SIG-M5 (cell line): ENCODE measurements around the gene CMIP.
"Not testable (repeated sequence)": the region's sequence is repeated elsewhere in the genome, so short reads cannot be mapped to it uniquely, and the experiment has no call there.

Experiments used
- DNase-seq: peaks from one replicate; lab custom pipeline; 2025; lab: John Stamatoyannopoulos, UW

Gene CMIP

DNA sequence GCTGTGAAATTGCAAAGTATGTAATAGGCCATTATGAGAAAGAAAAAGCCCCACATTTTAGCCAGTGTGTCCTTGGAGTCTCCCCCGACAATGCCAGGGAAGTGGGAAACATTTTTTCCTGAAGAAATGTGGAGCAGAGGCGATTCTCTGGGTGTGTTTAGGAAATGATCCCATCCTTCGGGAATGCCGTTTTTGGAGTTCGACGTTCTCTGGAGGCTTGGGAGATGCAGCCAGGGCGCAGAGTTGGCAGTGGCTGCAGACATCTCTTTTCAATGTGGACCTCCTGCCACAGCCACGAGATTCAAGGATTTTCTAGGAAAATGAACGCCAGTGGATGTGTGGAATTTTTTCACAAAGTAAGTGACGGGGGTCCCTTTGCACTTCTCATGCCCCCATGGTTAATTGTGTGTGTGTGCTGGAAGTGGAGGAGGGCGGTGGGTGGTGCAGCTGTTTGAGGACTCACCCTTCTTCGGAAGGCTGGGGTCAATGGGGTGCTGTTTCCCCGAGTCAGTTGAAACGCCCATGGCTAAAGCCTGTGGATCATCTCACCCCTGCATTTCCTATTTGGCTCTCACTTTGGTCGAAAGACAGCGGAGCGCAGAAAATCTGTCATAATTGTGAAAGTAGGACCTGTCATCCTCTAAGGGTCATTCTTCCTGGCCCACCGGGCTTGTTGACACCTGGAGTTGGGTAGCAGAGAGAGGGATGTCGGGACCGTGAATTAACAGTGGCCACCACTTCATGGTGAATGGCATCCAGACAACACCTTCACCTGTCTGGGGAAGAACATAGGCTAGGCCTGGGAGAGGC lies 73.2 kb downstream of the CMIP start:
- no peak for DNase-seq

- no peak for DNase-seq
Measured at GRCh38 chr16:81518439-81518757, 73.8 kb downstream of the CMIP start.

- DNase-seq: peak; percentile 27
Measured at GRCh38 chr16:81519301-81520150, 74.9 kb downstream of the CMIP start.

DNA sequence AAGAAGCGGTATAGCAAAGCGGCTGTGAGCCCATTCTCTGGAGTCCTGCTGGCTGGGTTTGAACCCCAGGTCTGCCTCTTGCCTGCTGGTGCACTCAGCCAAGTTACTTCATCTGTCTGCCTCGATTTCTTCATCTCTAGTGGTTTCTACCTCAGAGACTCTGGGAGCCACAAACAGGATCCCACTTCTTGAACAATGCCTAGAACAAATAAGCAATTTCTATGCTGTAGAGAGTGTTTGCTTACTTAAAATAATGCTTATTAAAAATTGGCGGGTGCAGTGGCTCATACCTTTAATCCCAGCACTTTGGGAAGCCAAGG lies 75.5 kb downstream of the CMIP start:
- DNase-seq: peak; percentile 28

DNA sequence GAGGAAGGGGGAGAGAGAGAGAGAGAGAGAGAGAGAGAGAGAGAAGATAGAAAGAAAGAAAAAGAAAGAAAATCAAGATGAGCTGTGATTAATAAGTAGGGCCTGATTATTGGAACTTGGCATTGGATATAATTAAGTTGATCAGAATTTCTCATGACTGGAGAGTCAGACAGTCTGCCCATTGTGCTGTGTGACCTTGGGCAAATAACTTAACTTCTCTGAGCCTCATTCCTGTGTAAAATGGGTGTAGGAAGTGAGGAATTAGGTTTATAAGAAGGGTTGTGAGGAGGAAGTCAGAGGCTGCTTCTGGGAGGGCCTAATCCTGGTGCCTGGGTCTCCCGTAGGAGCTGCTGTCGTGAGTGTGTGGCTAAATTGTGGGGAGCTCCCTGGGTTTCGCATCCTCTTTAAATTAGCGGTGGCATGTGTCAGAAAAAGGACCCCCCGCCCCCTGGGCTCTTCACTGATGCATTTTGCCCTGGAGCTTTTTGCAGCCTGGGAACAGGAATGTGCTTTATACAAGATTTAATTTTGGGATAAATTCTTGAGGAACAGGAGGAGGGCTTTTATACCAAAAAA lies 76.0 kb downstream of the CMIP start:
- DNase-seq: no peak

DNA sequence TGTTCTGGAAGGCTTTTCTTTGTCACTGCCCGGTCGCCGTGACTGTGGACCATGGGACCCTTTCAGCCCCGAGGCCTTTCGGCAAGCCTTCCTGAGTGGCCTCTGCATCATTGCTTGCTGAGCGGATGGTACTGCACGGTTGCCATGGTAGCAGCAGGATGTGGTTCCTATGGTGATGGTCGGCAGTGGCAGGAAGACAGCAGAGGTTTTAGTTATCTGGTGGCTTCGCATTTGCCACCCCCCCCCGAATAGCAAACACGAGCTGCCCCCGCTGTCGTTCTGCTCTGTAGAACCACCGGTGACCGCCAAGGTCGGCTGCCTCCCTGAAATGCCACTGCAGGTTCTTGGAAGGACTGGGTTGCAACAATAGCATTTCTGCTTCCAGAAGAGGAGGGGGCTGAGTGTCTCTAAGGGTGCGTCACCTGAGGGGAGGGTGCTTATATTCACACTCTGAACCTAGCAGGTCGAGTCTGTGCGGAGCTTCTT lies 76.6 kb downstream of the CMIP start:
- DNase-seq: no peak

- DNase-seq: no peak
Measured at GRCh38 chr16:81522108-81522701, 77.6 kb downstream of the CMIP start.

DNA sequence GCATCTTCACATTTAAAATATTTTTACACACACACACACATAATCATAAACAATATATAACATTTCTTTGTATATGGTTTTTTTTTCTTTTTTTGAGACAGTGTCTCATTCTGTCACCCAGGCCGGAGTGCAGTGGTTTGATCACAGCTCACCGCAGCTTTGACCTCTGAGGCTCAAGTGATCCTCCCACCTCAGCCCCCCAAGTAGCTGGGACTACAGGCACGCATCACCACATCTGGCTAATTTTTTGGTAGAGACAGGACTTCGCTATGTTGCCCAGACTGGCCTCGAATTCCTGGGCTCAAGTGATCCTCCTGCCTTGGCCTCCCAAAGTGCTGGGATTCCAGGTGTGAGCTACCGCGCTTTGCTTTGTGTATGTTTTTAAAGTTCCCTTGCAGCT lies 78.2 kb downstream of the CMIP start:
- not testable (repeated sequence) for DNase-seq

DNA sequence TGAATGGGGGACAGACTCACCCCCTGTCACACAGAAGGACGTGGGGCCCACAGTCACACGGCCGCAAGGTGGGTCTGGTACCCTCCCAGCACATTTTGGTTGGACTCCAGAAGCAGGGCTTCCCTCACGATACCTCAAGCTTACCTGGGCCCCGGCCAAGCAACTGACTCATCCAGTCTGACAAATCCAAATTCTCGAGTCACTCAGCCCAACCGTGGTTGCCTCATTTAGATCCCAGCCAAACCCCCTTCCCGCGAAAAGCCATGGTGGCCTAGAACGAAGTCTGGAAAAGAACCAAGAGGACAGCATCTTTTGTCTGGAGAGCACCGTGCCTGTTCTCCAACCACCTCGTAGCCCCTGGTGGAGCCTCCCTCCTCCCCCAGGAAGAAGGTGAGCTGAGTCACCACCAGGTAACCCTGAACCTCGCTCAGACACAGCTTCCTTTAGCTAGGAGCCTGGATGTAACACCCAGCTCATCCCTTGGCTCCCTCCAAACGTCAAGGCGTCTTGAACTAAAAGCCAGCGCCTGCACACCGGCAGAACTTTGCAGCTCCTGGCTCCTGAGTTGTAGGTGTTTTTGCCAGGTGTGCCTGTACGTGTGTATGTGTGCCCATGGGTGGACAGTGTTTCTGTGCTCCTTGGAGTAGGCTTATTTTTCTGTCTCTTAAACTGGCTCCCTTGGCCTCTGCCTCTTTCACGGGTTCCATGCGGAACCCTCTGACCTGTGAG lies 78.9 kb downstream of the CMIP start:
- DNase-seq: no peak

GRCh38 chr16:81524382-81524781 lies 79.8 kb downstream of the CMIP start:
- DNase-seq: no peak

DNA sequence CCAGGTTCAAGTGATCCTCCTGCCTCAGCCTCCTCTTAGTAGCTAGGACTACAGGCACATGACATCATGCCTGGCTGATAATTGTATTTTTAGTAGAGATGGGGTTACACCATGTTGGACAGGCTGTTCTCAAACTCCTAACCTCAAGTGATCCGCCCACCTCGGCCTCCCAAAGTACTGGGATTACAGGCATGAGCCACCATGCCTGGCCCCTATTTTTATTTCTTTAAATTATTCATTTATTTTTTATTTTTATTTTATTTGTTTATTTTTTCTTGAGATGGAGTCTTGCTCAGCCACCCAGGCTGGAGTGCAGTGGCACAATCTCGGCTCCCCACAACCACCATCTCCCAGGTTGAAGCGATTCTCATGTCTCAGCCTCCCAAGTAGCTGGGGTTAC lies 80.3 kb downstream of the CMIP start:
- DNase-seq: not testable (repeated sequence)

GRCh38 chr16:81526199-81526598 lies 81.6 kb downstream of the CMIP start:
- no peak for DNase-seq

DNA sequence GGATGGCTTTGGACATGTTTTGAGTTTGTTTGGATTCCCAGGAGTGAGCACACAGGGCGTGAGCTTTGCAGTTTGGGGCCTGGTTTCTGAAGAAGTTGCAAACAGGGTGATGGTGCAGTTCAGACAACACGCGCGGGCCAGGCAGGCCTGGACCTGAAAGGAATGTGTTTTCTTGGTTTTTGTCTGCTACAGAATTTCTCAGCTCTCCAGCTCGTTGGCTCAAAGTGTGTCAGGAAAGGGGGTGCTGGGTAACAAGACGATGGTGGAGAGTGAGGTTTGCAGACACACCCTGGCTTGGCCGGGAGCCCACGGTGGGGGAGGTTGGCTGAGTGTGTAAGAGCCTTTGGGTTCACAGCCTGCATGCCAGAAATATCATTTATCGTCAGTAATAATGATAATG lies 82.3 kb downstream of the CMIP start:
- no peak for DNase-seq

DNA sequence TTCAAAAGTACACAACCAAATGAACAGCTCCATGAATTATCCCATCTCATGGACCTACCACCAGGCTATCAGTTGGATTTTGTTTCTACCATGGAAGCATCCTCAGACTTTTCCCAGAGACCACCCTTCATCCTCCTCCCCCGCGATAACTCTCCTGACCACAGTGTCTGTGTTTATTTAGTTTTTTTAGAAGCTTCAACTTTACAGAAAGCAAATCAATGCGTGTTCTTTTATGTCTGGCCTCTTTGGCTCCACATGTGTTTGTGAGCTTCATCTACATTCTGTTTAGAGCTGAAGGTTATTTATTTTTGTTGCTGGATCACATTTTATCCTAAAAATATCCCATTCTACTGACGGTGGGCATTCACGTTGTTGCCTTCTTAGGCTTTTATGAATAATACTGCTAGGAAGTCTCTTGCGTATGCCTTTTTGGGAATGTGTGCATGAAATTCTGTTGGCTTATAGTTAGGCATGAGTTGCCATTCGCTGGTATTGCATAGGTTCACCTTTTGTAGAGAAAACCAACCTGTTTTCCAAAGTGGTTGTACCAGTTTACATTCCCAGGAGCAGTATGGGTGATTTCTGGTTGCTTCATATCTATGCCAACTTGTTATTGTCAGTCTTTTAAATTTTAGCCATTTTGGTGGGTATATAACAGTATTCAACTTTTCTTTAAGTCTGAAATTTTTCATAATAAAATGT lies 83.0 kb downstream of the CMIP start:
- DNase-seq: no peak

GRCh38 chr16:81528256-81528655 lies 83.6 kb downstream of the CMIP start:
- no peak for DNase-seq

DNA sequence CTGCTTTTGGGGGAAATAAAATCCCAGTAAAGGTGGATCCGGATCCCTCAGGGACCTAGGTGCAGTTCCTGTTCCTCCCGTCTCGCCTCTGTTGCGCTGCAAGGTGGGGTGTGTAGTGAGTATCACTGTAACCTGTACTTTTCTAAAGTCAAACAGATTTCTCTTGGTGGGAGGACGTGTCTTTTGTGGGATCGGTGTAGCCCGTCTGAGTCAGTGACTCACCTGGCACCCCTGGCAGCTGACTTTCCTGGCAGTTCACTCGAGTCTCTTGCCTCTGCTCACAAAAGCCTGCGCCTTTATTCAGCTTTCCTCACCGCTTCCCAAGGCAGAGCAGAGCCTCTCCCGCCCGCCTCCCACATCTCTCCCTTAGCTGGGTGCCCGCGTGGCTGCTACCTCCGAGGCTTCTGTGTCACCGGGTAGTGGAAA lies 85.7 kb downstream of the CMIP start:
- DNase-seq: no peak

DNA sequence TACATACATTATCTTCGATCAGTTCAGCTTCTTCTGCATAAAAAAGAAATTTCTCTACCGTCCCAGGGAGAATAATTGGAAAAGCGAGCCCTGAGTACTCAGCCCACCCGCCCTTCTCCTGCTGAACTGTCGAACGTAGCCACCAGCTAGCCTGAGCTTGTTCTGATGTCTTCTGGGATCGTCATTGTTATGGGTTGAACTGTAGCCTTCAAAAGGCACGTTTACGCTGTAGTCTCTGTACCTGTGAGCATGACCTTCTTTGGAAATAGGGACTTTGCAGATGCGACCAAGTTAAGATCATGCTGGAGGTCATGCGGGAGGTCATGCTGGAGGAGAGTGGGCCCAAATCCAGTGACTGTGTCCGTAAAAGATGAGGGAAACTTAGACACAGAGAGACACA lies 86.2 kb downstream of the CMIP start:
- DNase-seq: no peak

- no peak for DNase-seq
Measured at GRCh38 chr16:81531419-81531821, 86.8 kb downstream of the CMIP start.

GRCh38 chr16:81532491-81533174 lies 88.0 kb downstream of the CMIP start:
- DNase-seq: no peak

DNA sequence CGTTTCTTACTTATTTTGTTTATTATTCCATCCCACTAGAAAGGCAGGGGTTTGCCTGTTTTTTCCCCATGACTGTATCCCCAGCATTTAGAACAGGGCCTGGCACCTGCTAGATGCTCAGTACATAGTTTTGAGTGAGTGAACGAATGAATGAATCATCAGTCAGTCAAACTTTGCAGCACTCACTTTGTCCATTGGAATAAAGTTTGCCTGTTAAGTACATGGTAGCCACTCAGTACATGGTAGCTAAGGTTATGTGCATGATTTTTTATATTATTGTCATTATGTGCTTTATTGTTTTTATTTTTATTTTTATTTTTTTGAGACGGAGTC lies 88.5 kb downstream of the CMIP start:
- DNase-seq: no peak
